Fibroblast of peridontal ligament (primary cell): ENCODE measurements around the gene RPP40.
"Not testable (repeated sequence)": the region's sequence is repeated elsewhere in the genome, so short reads cannot be mapped to it uniquely, and the experiment has no call there.

Experiments used
- DNase-seq: peaks from one replicate; pipeline ENCODE4 v3.0.0-alpha.2; 2010; ENCODE audit errors: extremely low read depth

Gene RPP40

DNA sequence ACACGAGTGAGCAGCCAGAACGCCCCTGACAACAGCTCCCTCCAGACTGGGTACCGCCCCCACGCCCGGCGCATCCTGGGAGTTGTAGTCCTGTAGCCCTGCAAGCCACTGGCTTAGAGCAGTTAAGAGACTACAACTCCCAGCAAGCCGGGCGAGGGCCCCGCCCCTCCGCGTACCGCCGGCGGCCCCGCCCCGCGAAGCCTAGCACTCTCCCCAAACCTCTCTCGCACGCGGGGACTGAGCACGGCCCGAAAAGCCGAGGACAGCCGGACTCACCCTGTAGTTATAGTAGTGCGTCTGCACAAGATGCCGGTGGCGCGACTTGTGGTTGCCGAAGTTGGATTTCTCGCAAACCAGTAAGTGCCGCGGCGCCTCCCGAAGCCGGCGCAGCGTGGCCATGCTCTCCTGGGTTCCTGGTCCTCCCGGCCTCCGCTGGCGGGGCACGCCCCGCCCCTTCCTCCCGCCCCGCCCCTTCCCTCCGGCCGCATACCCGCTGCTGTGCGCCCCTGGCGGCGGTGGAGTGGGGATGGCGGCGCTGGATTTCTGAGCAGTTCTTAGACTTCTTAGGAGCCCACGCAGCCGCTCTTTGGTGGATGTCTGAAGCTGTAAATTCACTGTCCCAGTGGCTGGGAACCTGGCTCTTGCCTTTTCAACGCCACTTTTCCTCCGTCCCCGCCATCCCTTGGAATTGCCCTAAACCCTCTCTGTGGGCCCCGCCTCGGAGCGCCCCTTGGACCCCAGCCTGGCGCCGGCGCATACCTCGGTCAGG is at the start of gene RPP40:
Gene RPP40, minus strand, starts transcription at position 434 of the 769 bp plus-strand sequence. Its CDS starts 35 bp downstream, at position 399.
- peak; percentile 93 for DNase-seq

DNA sequence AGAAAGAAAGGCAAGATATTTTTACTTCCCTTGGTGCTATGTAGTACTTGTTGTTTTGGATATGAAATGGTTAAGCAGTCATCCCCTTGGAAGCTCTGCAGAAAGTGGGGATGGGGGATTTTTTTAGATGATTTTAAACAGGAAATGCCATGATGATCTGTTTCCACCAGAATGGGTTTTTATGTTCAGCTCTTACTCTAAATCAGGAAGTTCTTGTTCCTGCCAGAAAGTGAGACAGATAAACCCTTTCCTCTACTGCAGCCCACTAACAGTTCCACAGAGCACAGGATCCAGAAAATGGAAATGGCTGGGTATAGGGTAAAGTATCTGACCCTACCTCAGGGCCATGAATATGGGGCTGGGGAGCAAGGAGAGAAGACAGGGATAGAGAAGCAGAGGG is 49.2 kb upstream of the RPP40 start:
- DNase-seq = no peak

GRCh38 chr6:5051394-5051793 is 47.6 kb upstream of the RPP40 start:
- no peak for DNase-seq

DNA sequence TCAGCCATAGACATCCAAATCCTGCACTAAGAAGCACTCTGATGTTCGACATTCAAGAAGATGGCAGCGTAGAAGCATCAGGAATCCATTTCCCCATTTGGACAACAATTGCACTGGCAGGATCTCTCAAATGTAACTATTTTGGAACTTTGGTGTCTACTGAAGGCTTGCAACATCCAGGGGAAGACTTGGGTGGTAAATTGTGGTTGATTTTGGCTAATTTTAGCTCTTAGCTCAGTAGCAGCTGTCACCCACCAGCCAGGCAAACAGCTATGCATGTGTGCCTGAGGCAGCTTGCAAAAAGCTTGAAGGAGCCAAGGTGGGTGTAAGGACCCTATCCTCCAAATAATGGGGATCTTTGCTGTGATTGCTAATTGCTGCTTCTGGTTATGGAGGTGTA is 46.2 kb upstream of the RPP40 start:
- no peak for DNase-seq

DNA sequence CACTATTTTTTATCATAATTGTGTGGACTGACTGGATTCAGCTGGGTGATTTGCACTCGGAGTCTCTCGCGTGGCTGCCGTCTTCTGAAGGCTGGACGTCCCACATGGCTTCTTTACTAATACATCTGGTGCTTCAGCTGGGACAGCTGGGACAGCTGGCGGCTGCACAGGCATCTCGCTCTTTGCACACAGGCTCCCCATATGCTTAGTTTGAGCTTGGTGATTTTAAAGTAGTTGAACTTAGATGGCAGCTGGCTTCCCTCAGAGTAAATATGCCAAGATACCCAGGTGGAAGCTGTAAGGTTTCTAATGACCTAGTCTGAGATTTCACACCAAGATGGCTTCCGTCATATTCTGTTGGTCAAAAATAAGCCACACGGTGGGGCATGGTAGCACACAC is 42.6 kb upstream of the RPP40 start:
- DNase-seq = no peak

DNA sequence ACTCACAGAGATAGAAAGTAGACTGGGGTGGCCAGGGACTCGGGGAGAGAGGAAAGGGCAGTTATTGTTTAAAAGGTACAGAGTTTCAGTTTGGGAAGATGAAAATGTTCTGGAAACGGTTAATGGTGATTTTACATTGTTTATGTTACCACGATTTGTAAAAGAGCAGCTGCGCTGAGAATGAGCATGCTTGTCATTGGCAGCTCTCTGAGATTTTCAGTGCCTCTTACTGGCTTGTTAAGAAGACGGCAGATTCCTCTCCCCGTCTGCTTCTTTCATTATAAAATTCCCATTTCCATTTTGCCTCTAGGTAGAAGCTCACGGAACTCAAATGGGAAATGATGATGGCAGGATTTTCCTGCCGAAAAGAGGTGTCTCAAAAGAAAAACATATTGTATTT is 41.6 kb upstream of the RPP40 start:
- DNase-seq = peak; percentile 52

DNA sequence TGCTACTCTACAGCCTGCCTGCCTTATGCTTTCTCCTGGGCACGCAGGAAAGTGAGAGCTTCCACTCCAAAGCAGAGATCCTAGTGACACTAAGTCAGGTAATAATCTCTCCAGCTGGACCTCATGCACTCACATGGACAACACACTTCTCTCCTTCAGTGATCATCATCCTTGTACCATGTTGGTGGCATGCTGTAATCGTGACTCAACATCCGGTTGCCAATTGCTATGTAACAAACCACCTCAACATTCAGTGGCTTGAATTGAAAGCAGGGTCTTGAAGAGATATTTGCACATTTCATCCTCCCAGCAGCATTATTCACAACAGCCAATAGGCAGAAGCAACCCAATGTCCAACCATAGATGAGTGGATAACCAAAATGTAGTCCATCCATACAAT is 41.0 kb upstream of the RPP40 start:
- DNase-seq = no peak

DNA sequence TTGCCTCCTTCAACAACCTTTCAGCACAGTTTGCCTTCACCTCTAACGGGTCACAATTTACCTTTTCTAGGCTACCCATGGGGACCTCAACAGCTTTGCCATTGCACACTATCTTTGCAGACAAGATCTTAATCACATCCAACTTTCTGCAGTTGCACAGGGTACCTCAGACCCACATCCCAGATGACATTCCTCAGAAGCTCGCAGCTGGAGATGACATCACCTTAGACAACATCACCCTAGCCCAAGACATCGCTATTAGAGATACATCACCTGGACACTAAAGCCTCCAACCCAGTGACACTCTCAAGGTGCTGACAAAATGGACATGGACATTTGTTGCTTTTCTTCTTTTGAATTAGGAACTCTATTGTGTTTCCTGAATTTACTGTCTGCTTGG is 38.6 kb upstream of the RPP40 start:
- no peak for DNase-seq

- DNase-seq = no peak
Measured at GRCh38 chr6:5041955-5042354, 38.1 kb upstream of the RPP40 start.

GRCh38 chr6:5036269-5036668 is 32.4 kb upstream of the RPP40 start:
- DNase-seq = no peak

DNA sequence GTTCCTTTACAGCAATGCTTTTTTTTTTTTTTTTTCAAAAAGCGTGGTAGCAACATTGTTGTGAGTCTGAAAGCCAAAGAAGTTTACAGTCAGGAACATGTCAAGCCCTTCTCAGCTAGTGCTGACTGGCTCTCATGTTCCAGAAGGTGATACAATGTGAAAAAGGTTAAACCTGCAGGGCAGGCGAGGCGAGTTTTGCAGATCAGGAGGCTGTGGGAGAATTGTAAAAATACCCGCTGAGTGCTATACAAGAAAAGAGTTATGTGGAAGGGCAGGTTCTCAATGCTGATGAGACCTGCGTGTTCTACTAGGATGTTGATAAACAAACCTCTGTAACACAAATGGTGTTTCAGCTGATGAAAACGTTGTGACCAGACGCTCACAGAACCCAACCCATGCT is 30.9 kb upstream of the RPP40 start:
- DNase-seq = no peak

GRCh38 chr6:5034328-5034727 is 30.5 kb upstream of the RPP40 start:
- peak; percentile 24 for DNase-seq

GRCh38 chr6:5033214-5033904 is 29.5 kb upstream of the RPP40 start:
- not testable (repeated sequence) for DNase-seq

DNA sequence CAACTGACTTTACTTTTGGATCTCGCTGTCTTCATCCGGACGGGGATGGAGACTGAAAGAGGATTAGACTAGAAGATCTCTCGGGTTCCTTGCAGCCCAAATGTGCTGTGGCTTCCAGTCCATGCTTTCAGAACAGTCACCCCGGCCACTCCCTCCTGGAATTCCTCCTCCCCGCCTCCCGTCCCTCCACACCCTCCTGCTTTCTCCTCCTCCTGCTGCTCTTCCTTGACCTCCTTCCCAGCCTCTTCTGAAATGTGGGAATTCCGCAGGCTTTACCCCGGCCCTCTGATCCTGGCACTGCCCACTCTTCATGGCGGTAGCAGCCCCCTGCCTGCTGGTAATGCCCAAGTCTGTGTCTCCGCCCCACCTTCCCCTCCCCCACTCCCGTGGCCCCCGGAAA is 28.9 kb upstream of the RPP40 start:
- DNase-seq = not testable (repeated sequence)

- no peak for DNase-seq
Measured at GRCh38 chr6:5031150-5031549, 27.3 kb upstream of the RPP40 start.

GRCh38 chr6:5030596-5031136 is 26.8 kb upstream of the RPP40 start:
- peak; percentile 75 for DNase-seq

DNA sequence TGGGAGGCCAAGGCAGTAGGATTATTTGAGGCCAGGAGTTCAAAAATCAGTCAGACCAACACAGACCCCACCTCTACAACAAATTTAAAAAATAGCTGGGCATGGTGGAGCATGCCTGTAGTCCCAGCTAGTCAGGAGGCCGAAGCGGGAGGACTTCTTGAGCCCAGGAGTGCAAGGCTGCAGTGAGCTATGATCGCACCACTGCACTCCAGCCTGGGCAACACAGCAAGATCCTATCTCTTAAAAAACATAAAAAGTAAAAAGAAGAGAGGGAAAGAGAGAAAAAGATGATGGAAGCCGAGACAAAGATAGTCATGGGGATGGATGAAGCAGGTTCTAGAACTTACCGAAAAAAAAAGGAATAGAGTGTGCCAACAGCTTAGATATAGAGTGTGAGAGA is 25.8 kb upstream of the RPP40 start:
- no peak for DNase-seq

DNA sequence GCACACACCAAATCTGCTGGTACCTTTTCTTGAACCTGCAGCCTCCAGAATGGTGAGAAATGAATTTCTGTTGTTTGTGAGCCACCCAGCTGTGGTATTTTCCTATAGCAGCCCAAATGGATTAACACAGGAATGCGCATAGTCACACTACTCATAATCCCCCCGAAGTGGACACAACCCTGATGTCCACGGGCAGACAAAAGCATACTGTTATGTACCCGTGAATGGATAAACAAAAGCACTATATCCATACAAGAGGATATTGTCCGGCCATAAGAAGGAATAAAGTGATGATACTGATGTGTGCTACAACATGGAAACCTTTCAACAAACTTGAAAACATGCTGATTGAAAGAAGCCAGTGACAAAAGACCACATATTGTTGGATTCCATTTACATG is 25.1 kb upstream of the RPP40 start:
- DNase-seq = no peak

DNA sequence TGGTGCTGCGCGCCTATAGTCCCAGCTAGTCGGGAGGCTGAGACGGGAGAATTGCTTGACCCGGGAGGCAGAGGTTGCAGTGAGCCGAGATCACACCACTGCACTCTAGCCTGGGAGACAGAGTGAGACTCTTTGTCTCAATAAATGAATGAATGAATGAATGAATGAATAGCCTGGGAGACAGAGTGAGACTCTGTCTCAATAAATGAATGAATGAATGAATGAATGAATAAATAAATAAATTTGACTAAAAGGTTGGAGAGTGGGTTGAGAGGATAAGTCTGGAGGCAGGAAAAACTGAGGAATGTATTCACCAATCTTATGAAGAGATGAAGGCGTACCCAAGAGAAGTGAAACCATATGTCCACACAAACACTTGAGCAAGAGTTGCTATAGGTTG is 24.5 kb upstream of the RPP40 start:
- no peak for DNase-seq

DNA sequence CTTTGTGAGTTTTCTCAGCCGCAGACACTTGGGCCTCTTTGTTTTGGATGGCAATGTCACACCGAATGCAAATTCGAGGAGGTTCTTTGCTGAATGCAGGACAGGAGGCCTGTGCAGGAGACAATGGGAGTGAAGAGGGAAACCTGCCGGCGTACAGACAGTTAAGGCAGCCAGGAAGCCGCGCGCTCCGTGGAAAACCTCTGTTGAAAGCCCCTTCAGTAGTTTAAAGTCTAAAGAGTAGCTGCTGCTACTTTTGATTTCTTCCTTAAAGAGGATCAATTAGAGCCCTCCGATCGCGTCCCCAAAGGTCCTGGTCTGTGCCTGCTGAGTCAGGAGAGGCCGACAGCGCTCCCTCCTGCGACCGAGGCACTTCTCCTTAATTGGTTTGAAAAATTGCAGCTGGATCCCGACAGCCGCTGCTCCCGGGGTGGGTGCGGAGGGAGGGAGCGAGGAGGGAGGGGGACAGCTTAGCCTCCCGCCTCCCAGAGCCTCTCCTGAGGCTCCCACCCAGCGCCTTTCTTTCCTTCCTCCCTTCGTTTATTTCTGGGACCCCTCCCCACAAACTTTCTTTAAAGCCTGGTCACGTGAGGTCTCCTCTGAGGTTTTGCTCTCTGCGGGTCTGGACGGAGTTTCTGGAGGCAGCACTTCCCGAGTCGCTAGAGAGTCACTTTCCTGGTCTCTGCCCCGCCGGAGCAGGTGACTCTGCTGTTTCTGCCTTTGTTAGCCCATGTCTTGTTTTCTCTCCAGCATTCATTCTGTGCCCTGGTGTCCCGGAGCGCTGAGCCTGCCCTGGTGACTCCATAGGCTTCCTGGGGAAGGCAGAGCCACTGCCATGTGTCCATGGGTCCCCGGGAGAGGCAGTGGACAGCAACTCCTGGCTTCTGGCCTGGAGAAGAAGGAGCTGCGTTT is 22.3 kb upstream of the RPP40 start:
- DNase-seq = peak; percentile 46

DNA sequence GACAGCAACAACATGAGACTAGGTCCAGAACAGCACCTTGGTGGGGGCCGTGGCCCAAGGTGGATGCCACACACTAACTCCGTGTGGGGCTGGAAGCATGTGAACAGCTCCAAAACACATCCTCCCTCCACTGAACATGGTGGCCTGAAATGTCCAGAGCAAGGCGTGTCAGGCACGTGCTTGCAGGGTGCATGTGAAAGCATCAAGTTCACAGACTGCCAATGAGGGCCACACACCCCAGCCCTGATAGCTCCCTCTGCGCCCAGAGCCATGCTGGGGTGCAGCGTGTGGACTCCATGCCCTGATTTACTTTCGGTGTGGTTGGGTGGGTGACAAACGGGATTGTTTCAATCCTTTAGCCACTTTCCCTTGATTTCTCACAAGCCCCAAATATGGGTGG is 20.1 kb upstream of the RPP40 start:
- no peak for DNase-seq

DNA sequence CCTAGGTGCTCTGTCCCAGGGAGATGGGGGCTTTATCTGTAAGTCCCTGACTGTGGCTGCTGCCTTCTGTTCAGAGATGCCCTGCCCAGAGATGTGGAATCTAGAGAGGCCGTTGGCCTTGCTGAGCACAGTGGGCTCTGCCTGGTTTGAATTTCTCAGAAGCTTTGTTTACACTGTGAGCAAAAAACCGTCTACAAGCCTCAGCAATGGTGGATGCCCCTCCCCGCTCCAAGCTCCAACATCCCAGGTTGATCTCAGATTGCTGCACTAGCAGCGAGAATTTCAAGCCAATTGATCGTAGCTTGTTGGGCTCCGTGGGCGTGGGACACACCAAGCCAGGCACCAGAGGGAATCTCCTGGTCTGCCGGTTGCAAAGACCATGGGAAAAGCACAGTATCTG is 16.3 kb upstream of the RPP40 start:
- no peak for DNase-seq
